Stimulated activated CD8-positive, alpha-beta memory T cell treated with anti-CD3 and anti-CD28 coated beads, Interleukin-12 subunit alpha, Interleukin-12 subunit beta, amount 100 ng/mL, for 1 hour (primary cell): ENCODE results near the gene EEFSEC.

ENCODE experiments used
- DNase-seq: peaks from one replicate; pipeline ENCODE4 v3.0.0-alpha.2; 2020; ENCODE audit warnings: low read depth

EEFSEC gene

DNA sequence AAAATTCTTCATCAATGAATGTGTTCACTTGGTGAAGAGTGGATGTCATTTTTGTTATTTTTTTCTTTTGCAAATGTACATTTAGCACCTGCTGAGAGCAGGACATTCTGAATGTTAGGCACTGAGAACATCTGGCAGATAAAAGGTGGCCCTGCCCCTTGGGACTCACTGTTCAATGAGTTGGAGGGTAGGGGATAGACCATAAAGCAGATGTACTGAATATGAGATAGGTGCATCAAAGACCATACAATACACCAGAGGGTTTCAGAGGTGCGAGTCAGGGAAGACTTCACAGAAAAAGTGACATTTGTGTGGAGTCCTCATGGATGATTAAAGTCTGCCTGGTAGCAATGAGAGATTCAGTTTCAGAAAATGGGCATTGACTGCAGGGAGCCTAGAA is 34.2 kb downstream of the EEFSEC start:
- DNase-seq, result no peak

DNA sequence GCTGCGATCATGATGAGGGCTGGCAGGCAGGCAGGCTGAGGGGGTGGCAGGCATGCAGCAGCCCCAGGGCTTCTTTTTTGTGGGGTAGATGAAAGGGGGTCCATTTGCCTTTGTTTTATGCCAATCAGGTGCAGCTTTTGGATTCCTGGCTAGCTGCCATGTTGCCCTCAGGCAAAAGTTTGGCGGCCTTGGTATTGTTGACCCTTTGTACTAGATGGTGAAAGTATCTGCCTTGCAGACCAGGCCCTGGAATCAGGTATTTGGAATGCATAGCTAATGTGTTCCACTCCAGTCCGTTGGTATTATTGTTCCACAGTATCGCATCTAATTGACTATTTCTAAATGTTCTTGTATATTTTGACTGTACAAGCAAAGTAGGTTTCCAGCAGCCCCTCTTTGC is 35.0 kb downstream of the EEFSEC start:
- no peak for DNase-seq

DNA sequence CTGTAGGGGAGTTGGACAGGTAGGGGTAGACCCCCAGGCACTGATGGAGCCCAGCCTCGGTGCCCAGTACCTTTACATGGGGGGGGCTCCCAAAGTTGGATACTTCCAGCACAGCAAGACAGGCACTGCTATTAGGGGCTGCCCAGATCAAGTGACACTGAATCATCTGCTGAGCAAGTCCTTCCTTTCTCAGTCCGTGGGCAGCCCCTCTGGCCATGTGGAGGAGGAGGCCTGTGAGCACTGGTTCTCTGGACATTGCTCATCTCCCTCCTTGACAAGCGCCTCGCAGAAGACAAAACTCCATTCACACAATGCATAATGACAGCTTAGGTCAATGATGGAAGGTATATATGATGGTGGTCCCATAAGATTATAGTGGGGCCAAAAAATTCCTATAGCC is 35.7 kb downstream of the EEFSEC start:
- DNase-seq, result no peak

DNA sequence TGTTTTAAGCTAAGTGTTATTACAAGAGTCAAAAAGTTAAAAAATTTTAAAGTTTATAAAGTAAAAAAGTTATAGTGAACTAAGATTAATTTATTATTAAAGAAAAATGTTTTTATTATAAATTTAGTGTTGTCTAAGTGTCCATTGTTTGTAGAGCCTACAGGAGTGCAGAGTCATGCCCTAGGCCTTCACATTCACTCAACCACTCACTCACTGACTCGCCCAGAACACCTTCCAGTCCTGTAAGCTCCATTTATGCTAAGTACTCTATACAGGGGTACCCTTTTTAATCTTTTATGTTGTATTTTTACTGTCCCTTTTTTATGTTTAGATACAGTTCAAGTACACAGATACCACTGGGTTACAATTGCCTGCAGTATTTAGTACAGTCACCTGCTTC is 37.2 kb downstream of the EEFSEC start:
- no peak for DNase-seq

DNA sequence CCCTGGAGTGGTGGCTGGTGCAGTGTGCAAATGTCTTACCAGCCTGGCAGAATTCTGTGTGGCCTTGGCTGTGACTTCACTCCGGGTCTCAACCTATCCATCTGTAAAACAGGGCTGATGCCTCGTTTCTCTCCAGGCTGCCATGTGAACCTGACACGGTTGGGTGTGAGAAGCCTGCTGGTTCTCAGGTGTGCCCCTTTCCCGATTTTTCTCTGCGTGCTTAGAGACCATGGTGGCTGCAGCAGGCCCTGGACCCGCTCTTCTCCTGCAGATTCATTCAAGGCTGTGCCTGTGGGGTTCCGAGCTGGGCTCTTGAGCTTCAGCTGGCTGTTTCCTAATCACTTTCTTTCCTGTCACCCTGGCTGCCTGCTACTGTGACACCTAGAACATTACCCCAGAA is 38.9 kb downstream of the EEFSEC start:
- DNase-seq, result no peak

DNA sequence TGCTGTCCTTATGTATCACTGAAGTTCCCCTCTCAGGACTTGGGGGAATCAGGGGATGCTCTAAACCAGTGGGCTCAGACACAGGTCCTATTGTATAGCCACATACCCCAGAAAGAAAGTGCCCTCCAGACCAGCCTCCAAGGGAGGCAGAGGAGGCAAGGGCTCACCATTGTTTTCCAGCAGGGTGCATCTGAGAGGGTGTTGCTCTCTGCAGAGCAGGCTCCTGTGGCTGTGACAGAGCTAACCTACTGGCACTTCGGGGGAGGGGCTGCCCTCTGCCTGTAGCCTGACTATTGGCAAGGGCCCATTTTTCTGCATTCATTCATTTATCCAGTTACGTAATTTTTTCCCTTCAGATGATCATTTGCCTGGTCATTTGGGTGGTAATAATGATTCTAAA is 39.9 kb downstream of the EEFSEC start:
- no peak for DNase-seq

DNA sequence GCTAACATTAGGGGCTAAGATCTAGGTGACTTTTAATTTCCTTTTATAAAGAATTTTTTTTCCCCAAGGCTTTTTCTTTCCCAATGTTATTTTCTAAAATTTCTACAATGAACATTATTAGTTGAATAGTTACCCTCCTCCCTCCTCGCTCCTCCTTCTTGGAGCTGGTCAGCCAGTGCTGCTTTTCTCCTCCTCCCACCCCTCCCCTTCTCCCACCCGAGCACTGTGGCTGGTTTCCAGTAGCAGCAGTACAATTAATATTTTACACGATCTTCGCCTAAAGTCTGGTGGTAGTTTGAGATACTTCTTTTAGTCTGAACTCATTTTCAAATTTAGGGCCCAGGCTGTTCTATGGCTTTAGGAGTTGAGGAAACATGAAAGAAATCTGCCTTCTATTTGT is 41.6 kb downstream of the EEFSEC start:
- no peak for DNase-seq

DNA sequence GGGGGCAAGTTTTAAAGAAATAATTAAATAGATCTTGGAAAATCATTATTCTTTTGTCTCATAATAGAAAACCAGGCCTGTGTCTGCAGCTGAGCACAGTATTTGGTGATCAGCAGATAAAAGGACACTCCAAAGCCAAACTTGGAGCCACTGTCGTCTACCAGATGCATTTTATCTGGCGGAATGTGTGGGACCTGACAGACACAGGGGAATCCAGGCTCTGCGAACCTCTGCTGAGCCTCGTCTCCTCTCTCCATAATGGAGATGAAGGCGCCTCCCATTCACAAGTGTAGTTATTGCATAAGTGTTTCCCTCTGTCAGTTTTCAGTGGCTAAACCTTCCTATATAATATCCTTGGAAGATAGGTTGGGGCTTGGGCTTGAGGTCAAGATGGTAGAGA is 42.1 kb downstream of the EEFSEC start:
- DNase-seq, result no peak

DNA sequence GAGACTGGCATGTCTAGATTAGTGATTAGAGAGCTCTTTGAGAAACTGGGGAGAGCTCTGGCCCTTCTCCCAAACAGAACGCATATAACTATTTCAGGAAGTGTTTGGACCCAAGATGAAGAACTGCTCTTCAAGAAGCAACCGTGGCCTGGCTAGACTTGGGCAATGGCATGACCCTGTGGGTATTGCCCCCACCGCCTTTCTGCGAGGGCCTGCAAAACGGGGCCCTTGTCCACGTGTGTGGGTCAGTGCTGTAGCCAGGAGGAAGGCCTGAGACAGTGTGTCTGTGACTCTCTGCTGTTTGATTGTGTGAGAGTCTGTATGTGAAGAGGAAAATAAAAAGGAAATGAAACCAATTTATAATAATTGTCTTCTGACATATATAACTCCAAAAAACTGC is 42.5 kb downstream of the EEFSEC start:
- DNase-seq, result no peak

DNA sequence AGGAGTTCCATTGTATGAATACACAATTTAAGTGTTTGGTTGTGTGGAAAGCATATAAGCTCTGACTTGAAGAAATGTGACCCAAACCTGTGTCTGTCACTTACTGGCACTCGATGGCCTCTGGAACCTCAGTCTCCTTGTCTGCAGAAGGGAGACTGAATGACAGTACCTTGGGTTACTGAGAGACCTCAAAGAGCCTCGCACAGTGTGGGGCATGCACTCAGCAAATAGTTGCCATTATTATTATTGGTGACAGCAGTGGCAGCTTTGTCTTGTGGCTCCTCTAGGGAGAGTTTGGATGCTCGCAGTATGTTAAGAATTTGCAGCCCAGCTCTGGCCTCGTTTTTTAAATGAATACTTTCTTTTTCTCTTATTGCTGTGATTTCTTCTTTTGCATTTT is 43.4 kb downstream of the EEFSEC start:
- DNase-seq, result no peak

DNA sequence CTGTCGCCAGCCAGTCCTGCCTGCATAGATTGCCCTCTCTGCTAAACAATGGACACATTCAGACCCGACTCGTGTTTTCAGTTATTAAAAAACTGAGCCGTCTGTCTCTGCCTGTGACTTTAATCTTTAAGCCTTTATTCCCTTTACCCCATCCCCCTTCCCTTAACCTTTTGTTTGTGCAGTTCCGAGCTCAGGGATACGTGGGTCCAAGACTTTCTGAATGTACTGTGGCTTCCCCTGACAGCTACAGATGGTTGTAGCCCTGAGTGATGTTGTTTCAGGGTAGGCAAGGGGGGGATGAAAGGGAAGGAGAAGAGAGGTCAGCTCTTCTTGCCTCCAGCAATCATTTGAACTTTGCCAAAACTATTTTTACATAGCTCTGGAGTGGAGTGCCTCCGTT is 44.6 kb downstream of the EEFSEC start:
- no peak for DNase-seq

DNA sequence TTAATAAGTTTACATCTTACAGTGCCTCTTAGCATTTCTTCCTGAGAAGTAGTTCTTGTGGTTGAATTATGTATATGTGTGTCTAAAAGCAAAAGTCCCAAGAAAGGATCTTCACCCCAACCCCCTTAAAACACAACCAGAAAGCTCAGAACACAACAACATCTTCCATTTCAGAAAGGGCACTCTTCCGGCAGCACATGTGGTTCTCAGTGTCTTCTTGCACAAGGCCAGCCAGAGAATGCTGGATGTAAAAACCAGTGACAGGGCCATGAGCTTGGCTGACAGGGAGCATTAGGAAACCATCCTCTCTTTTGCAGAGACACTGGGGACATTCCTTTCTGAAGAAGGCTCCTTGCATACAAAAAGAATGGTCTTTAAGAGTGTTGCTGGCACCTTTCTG is 45.0 kb downstream of the EEFSEC start:
- no peak for DNase-seq

DNA sequence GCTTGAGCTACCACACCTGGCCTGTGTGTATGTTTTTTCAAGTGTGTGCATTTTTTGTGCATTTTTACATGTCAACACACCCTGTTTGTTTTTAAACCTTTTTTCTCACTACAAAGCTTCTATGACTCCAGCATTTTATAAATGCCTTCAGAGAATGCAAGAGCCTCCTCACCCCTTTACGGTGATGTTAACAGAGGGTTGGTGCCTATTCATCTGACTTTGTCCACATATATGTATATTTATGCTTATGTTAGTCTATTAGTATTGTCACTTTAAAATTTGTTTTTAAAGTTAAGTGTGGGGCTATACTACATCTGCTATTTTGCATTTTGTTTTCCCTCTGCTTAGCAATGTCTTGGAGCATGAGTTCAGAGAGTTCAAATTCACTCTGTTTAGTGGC is 45.8 kb downstream of the EEFSEC start:
- no peak for DNase-seq

DNA sequence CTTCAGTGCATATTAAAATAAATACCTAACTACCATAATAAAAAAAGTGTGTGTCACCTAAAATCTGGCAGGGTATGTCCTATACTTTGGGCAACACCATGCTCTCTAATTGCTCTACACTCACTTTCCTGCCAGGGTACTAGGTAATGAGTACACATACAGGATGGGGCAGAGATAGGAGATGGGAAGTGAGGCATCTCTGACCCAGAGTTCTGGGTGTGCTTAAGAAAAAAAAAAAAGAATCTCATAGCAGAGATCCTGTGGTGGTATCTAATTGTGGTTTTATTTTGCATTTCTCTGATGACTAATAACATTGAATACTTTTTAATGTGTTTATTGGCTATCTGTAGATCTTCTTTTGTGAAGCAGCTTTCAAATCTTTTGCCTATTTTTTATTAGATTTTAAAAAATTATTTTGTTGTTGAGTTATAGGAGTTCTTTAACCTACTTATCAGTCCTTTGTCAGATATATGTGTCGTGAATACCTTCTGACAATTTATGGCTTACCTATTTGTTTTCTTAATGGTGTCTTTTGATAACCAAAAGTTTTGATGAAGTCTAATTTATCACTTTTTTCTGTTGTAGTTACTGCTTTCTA is 48.0 kb downstream of the EEFSEC start:
- no peak for DNase-seq

DNA sequence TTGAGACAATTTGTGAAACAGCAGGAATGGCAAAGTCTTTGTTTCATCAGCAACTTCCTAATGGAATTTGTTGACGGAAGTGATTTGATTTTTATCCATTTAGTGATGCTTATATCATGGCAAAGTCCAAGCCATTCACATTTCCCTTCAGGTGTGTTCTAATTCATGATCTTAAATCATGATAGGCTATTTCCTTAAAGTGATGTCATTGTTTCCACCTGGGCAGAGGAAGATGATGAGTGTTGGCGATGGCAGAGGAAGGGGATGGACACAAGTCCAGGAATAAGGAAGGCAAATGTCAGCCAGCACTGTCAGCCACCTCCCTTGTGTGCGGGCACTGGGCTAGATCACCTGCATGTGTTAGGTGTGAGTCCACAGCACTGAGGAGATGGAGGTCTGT is 49.9 kb downstream of the EEFSEC start:
- no peak for DNase-seq

DNA sequence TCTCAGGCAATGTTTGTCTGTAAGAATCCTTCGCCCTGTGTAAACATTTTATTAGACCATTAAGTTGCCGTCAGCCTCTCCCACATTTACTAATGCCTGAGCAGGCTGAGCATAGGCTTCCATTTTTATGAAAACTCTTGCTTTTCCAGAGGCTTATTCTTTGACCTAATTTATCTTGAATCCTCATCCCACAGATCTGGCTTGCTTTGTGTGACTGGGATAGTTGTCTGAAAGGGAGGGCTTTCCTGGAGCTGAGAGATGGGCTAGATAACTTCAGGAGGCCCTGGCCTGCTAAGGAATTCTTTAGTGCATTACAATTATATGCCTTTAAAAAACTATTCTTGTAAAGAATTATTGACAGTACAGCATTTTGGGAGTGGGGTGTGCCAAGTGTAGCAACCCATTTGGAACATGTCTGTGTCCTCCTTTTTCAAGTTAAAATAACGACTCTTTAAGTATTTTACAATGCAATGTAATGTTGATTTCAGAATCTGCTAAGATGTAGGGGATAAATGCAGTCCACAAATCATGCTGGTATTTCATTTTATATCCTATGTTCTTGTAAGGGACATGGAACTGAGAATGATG is 52.4 kb downstream of the EEFSEC start:
- no peak for DNase-seq

DNA sequence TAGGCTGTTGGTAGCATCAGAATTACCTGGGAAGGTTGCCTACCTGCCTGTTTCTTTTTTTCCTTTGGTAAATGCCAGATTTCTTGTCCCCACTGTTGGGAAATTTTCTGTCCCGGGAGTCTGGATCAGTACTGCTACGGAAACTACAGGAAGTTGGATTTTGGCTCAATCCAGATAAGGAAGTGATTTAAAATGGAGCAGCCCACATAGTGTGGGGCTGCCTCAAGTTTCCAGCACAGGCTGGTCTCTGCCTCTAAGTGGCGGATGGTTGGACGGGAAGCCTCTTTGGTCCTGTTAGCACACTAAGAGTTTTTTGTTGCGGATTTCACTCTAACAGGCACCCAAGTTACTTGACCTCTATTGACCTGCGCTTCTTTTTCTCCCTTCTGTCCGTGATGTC is 54.7 kb downstream of the EEFSEC start:
- DNase-seq, result no peak

DNA sequence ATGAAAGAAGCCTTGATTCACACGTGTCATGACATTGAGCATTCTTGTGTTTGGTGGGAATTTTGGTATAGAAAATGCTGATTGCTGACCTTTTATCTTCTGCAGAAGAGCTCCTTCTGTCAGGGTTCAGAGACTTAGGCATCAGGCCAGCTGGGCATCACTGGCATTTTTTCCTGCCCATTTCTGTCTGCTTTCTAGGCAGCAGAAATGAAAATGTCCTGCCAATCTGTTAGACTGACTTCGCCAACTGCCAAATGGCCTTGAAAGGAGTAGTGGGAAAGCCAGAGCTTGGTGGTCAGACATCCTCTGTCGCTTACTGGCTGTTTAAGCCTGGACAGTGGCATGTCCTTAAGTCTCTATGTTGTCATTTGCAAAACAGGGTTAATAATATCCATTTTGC is 57.4 kb downstream of the EEFSEC start:
- no peak for DNase-seq

DNA sequence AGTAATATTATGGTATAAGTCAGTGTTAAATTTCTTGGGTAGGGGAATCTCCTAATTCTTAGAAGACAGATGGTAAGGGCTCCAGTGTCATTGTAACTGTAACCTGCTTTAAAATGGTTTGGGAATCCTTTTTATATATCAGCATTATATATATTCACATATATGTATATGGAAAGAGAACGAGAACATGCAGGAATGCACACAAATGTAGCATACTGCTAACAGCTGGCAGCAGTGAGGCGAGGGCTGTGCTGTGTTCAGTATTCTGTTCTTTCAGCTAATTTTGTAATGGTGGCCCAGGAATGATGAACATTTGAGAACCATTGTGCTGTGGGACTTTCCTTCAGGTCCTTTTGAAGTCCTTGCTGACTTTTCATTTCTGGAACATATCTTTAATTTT is 60.8 kb downstream of the EEFSEC start:
- DNase-seq, result no peak

DNA sequence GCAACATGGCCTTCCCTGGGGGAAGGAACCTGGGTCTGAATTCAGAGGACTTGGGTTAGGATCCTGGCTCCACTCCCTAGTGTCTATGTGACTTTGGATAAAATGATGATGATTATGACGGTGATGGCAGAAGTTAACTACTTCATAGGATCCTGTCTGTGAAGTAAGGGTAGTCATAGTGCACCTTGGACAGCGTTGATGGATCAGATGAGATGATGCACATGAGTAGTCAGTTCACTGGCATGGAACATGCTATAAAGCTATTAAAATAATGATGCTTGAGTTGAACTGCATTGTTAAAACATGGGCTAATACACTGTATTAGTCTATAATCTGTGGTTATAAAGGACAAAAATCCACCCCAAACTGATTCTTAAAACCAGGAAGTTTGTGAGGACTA is 62.0 kb downstream of the EEFSEC start:
- DNase-seq, result no peak

DNA sequence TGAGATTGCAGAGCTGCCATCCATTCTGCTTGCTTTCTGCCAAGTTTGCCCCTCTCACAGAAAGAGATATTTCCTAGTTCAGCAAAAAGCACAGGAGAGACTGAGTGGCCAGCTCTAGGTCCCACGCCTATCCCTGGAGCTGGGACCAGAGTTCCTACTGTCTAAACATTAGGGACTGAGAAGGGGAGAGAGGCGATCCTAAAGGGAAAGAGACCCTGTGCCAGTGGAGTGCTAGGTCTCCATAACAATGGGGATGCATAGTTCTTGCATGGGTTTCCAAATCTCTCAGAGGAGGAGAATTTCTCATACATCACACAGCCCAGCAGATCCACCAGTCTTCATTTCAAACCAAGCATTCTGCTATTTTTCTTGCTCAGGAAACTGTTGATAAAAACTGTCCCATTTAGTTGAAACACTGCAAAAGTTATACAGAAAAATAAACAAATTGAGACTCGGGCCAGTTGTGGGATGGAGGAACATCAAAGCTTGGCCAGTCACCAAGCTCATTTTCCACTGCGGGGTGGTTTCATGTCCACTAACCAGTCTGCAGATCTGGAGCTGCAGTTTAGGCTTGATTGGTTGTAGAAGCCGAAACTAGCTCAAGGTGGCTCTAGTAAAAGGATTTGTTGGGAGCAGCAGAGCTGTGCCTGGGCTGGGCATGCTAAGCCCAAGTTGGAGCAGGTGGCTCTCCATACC is 62.7 kb downstream of the EEFSEC start:
- DNase-seq, result no peak

DNA sequence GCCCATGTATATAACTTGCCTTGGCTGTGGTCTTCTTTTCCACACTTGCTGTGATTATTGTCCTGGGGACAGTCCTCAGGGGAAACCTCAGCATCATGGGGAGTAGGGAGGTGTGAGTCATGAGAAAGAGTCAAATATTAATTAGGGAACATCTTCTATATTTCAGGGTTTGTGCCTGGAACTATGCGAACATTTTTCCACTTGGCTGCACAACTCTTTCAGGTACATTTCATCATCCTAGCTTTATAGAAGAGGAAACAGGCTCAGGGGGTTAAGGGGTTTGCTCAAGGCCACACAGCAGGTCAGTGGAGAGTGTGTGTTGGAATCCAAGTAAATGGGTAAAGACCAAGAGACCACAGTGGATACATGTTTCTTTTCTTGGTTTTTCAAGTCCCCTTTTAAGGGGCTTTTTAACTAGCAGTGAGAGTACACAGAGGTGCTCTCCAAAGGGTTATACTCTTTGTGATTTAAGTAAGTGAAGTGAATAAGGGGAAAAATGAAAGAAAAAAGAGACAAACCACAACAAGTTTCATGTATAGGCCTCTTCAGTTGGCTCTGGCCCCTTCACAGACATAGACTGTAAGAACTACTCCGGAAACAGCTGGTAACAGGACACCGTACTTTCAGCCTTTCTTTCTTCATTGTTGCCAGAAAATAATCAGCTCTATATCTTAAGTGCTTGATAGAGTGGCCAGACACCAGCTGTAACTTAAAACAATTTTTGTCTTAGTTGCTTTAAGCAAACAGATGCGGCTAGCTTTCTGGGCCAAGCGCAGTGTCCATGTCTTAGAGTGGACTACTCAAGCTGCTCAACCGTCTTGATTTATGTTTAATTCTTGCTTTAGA is 64.6 kb downstream of the EEFSEC start:
- no peak for DNase-seq
